ENCODE results near the gene PDLIM4. TPM values are rescaled to one million over a fixed set of nuclear protein-coding genes. Genes with fewer than 3 reads are reported as not detected.

PDLIM4 gene
- polyA plus RNA-seq, 1 donor (not counting 4 experiments of a cell fraction or from before 2014, with no cell fraction given) = 38.3 TPM

GRCh38 chr5:132227485-132228240 is 29.8 kb upstream of the PDLIM4 start, which contains the start of gene P4HA2:
P4HA2 (minus strand) TSS chr5:132227853; CDS start chr5:132218626, 9,227 bp downstream.
- no peak for DNase-seq (ENCODE audit: low read depth, low spot score)
- peak within 1 kb of the TSS; percentile 64 for H3K27ac ChIP-seq (ENCODE audit: control insufficient read depth, insufficient read depth, low read length)
- H3K27me3 ChIP-seq (ENCODE audit: control insufficient read depth, extremely low read depth, insufficient read depth, low read length) = no peaks in the 10 kb centered on the region
- no peaks in the 10 kb centered on the region for H4K20me1 ChIP-seq (ENCODE audit: control insufficient read depth, extremely low read depth, insufficient read depth, low read length)
- H3K9ac ChIP-seq (ENCODE audit: control insufficient read depth, extremely low read depth, insufficient read depth, low read length) = peak within 1 kb of the TSS; percentile 76
- TF ChIP-seq EZH2 (IDR thresholded peaks at IDR 0.05; ENCODE audit: low read length) (no peak), CTCF (optimal IDR thresholded peaks at IDR 0.05 in 1 of 3, IDR thresholded peaks at IDR 0.05 in 1 of 3, conservative IDR thresholded peaks at IDR 0.05 in 1 of 3; ENCODE audit: extremely low read depth in 1 of 3, insufficient read depth in 2 of 3, low read length in 3 of 3) (peak in 1 of 3 experiments; percentile 22)
- no peak for FAIRE-seq
- dilution Hi-C loops (cut with MboI; ENCODE audit: extremely low pct_ligation_motif_present, low sequenced_read_pairs) = no loop called here
- H3K79me2 ChIP-seq (ENCODE audit: control insufficient read depth, insufficient read depth, low read length) = peaks cover 25% of the 10 kb centered on the region
- H3K36me3 ChIP-seq (ENCODE audit: control insufficient read depth in 2 of 2, extremely low read depth in 1 of 2, insufficient read depth in 2 of 2, low read length in 2 of 2) = no peaks in the 10 kb centered on the region
- H3K9me3 ChIP-seq (ENCODE audit: control insufficient read depth, low read depth, low read length) = no peaks in the 10 kb centered on the region
- H3K9me1 ChIP-seq (ENCODE audit: control insufficient read depth, extremely low read depth, insufficient read depth, low read length) = no peaks in the 10 kb centered on the region
- peak within 1 kb of the TSS; percentile 98 for H3K4me2 ChIP-seq (ENCODE audit: control insufficient read depth, extremely low read depth, insufficient read depth, low read depth, low read length)
- H2AFZ ChIP-seq (ENCODE audit: control insufficient read depth, low read length) = peak within 1 kb of the TSS; percentile 49
- H3K4me3 ChIP-seq (ENCODE audit: control insufficient read depth in 2 of 3, extremely low read depth in 1 of 3, insufficient read depth in 2 of 3, low read depth in 1 of 3, low read length in 3 of 3) = peak within 1 kb of the TSS; percentile 51 to 83 (median 81)
- peaks cover 30% of the 10 kb centered on the region for H3K4me1 ChIP-seq (ENCODE audit: control insufficient read depth, extremely low read depth, insufficient read depth, low read length)

- peak overlapping the region; percentile 51 to 83 (median 81) for H3K4me3 ChIP-seq (ENCODE audit: control insufficient read depth in 2 of 3, extremely low read depth in 1 of 3, insufficient read depth in 2 of 3, low read depth in 1 of 3, low read length in 3 of 3)
- dilution Hi-C loops (cut with MboI; ENCODE audit: extremely low pct_ligation_motif_present, low sequenced_read_pairs) = no loop called here
- DNase-seq (ENCODE audit: low read depth, low spot score) (no peak), FAIRE-seq (no peak)
- peak overlapping the region; percentile 64 for H3K27ac ChIP-seq (ENCODE audit: control insufficient read depth, insufficient read depth, low read length)
- peaks cover 18% of the 10 kb centered on the region for H3K79me2 ChIP-seq (ENCODE audit: control insufficient read depth, insufficient read depth, low read length)
- no peaks in the 10 kb centered on the region for H3K36me3 ChIP-seq (ENCODE audit: control insufficient read depth in 2 of 2, extremely low read depth in 1 of 2, insufficient read depth in 2 of 2, low read length in 2 of 2)
- peak overlapping the region; percentile 98 for H3K4me2 ChIP-seq (ENCODE audit: control insufficient read depth, extremely low read depth, insufficient read depth, low read depth, low read length)
- peak overlapping the region; percentile 76 for H3K9ac ChIP-seq (ENCODE audit: control insufficient read depth, extremely low read depth, insufficient read depth, low read length)
- no peaks in the 10 kb centered on the region for H3K9me1 ChIP-seq (ENCODE audit: control insufficient read depth, extremely low read depth, insufficient read depth, low read length)
- peak overlapping the region; percentile 49 for H2AFZ ChIP-seq (ENCODE audit: control insufficient read depth, low read length)
- peaks cover 33% of the 10 kb centered on the region for H3K4me1 ChIP-seq (ENCODE audit: control insufficient read depth, extremely low read depth, insufficient read depth, low read length)
- H4K20me1 ChIP-seq (ENCODE audit: control insufficient read depth, extremely low read depth, insufficient read depth, low read length) = no peaks in the 10 kb centered on the region
- H3K27me3 ChIP-seq (ENCODE audit: control insufficient read depth, extremely low read depth, insufficient read depth, low read length) = no peaks in the 10 kb centered on the region
- no peaks in the 10 kb centered on the region for H3K9me3 ChIP-seq (ENCODE audit: control insufficient read depth, low read depth, low read length)
- TF ChIP-seq CTCF (optimal IDR thresholded peaks at IDR 0.05 in 1 of 3, IDR thresholded peaks at IDR 0.05 in 1 of 3, conservative IDR thresholded peaks at IDR 0.05 in 1 of 3; ENCODE audit: extremely low read depth in 1 of 3, insufficient read depth in 2 of 3, low read length in 3 of 3) = no peak
Observed at GRCh38 chr5:132228241-132229035, 29.1 kb upstream of the PDLIM4 start.

Measured in keratinocyte (primary cell).